ENCODE measurements around the gene RAB29. TPM values are rescaled to one million over a fixed set of nuclear protein-coding genes. Genes with fewer than 3 reads are reported as not detected.

RAB29 gene
- total and polyA plus RNA-seq, 12 donors, result 5.6 to 23.1 (median 15.5) TPM

GRCh38 chr1:205809469-205809868 is 34.2 kb upstream of the RAB29 start:
- no peak for ATAC-seq
- H3K4me1 ChIP-seq, result peaks cover 0 to 85% (median 67%) of the 10 kb centered on the region in 9 donors

GRCh38 chr1:205805082-205805711 is 29.9 kb upstream of the RAB29 start:
- no peak for TF ChIP-seq CTCF (IDR thresholded peaks at IDR 0.05)
- no peaks in the 10 kb centered on the region for H3K27me3 ChIP-seq
- H3K9me3 ChIP-seq, result no peaks in the 10 kb centered on the region
- DNase-seq (no peak), ATAC-seq (no peak)
- peak overlapping the region in 1 of 10 donors; percentile 25 for H3K27ac ChIP-seq
- intact Hi-C loops (cut with DNase I), result loop anchor here in 2 of 10 donors (5.0 to 10.0 kb wide), 3 partner anchors 92 to 300 kb away; no protein-coding TSS in a partner anchor
- 40 to 50% methylated on average over 5 of the region's 5 CpGs for WGBS, 2 donors
- peaks cover 0 to 48% (median 8%) of the 10 kb centered on the region in 9 donors for H3K36me3 ChIP-seq
- peaks cover 3 to 98% (median 63%) of the 10 kb centered on the region in 9 donors for H3K4me1 ChIP-seq
- H3K4me3 ChIP-seq, result peak overlapping the region in 6 of 10 donors; percentile 0 to 77 (median 18)

More at GRCh38 chr1:205809469-205809868, 34.2 kb upstream of the RAB29 start:
- H3K27ac ChIP-seq, result peak overlapping the region in 9 of 10 donors; percentile 45 to 95 (median 92)
- 34 to 48% methylated on average over 3 of the region's 3 CpGs for WGBS, 2 donors
- no peak for TF ChIP-seq CTCF (IDR thresholded peaks at IDR 0.05)
- peak overlapping the region; percentile 45 to 93 (median 76) for H3K4me3 ChIP-seq
- peaks cover 0 to 46% (median 13%) of the 10 kb centered on the region in 9 donors for H3K36me3 ChIP-seq
- DNase-seq, result no peak
- H3K27me3 ChIP-seq, result peaks cover 0 to 8% (median 0%) of the 10 kb centered on the region in 7 donors
- intact Hi-C loops (cut with DNase I), result loop anchor here in 2 of 10 donors (5.0 to 10.0 kb wide), 3 partner anchors 88 to 295 kb away; no protein-coding TSS in a partner anchor
- no peaks in the 10 kb centered on the region for H3K9me3 ChIP-seq

GRCh38 chr1:205804605-205805004 is 29.3 kb upstream of the RAB29 start:
- WGBS, 2 donors, result 58 to 76% methylated on average over 2 of the region's 2 CpGs
- no peak for TF ChIP-seq CTCF (IDR thresholded peaks at IDR 0.05)
- ATAC-seq (no peak), DNase-seq (no peak)
- Histone ChIP-seq H3K4me1 (peaks cover 3 to 98% (median 60%) of the 10 kb centered on the region in 9 donors), H3K27ac (peak overlapping the region in 4 of 10 donors; percentile 22 to 44 (median 28)), H3K36me3 (peaks cover 0 to 48% (median 10%) of the 10 kb centered on the region in 9 donors), H3K9me3 (no peaks in the 10 kb centered on the region), H3K27me3 (no peaks in the 10 kb centered on the region), H3K4me3 (peak overlapping the region in 5 of 10 donors; percentile 0 to 77 (median 15))
- intact Hi-C loops (cut with DNase I), result loop anchor here in 3 of 10 donors (5.0 to 10.0 kb wide), 4 partner anchors 93 to 300 kb away; no protein-coding TSS in a partner anchor

GRCh38 chr1:205803986-205804385 is 28.7 kb upstream of the RAB29 start:
- H3K9me3 ChIP-seq, result no peaks in the 10 kb centered on the region
- WGBS, 2 donors, result 53 to 61% methylated on average over 4 of the region's 4 CpGs
- intact Hi-C loops (cut with DNase I), result loop anchor here in 2 of 10 donors (5.0 to 10.0 kb wide), 2 partner anchors 103 to 301 kb away; no protein-coding TSS in a partner anchor
- peak overlapping the region in 4 of 10 donors; percentile 0 to 77 (median 18) for H3K4me3 ChIP-seq
- H3K27me3 ChIP-seq, result no peaks in the 10 kb centered on the region
- H3K4me1 ChIP-seq, result peaks cover 3 to 98% (median 54%) of the 10 kb centered on the region in 9 donors
- ATAC-seq (no peak), DNase-seq (no peak)
- TF ChIP-seq CTCF (IDR thresholded peaks at IDR 0.05), result no peak
- H3K36me3 ChIP-seq, result peaks cover 0 to 48% (median 16%) of the 10 kb centered on the region in 9 donors
- H3K27ac ChIP-seq, result peak overlapping the region in 6 of 10 donors; percentile 9 to 44 (median 24)

All from heart right ventricle (tissue), 16 donors.